WTC11 (cell line): ENCODE data around the gene AOAH. TPM values are rescaled to one million over a fixed set of nuclear protein-coding genes. Genes with fewer than 3 reads are reported as not detected.

ENCODE experiments used
- ATAC-seq: fragments of 200-7000 bp; cut with Tn5 transposase; 2 replicates; pipeline ENCODE4 v1.10.0; 2021; ENCODE audit warnings: mild to moderate bottlenecking, moderate library complexity
- CTCF ChIA-PET: fragments of 300-600 bp; sonication (Branson Sonifier 250); formaldehyde crosslinking; loops from one replicate; lab custom pipeline; 2021; ENCODE audit warnings: antibody characterized with exemption; lab: Charles Lee
- POLR2A ChIA-PET: fragments of 350-600 bp; sonication (Branson Sonifier 250); formaldehyde crosslinking; loops from one replicate; lab custom pipeline; 2021; ENCODE audit warnings: antibody characterized with exemption; lab: Charles Lee
- DNase-seq: peaks from one replicate; pipeline ENCODE4 v3.0.0; 2021; ENCODE audit warnings: low spot score
- H3K27ac Mint-ChIP-seq: 2 replicates; pipeline ENCODE4 v1.8.0; 2021; ENCODE audit warnings: mixed read lengths
- H3K27me3 Mint-ChIP-seq: 2 replicates; pipeline ENCODE4 v1.8.0; 2021; ENCODE audit warnings: low read depth, mild to moderate bottlenecking, moderate library complexity, mixed read lengths
- H3K36me3 Mint-ChIP-seq: 2 replicates; pipeline ENCODE4 v1.8.0; 2021; ENCODE audit warnings: mixed read lengths
- H3K4me1 Mint-ChIP-seq: 2 replicates; pipeline ENCODE4 v1.8.0; 2022; ENCODE audit warnings: mixed read lengths
- H3K4me3 Mint-ChIP-seq: 2 replicates; pipeline ENCODE4 v1.8.0; 2021; ENCODE audit warnings: mild to moderate bottlenecking, moderate library complexity, mixed read lengths
- H3K9me3 Mint-ChIP-seq: 2 replicates; pipeline ENCODE4 v1.8.0; 2021; ENCODE audit warnings: mixed read lengths
- CREB1 ChIP-seq: sonication (generic); formaldehyde crosslinking; IDR thresholded peaks from 2 replicates; pipeline ENCODE4 v1.8.0; 2023; ENCODE audit warnings: mild to moderate bottlenecking, missing genetic modification reagents
- HMGA2 ChIP-seq: fragments of 250-450 bp; sonication (Bioruptor Pico); IDR thresholded peaks from 2 replicates; pipeline ENCODE4 v1.4.0; 2021; ENCODE audit warnings: mild to moderate bottlenecking, moderate library complexity
- JAZF1 ChIP-seq: fragments of 250-450 bp; sonication (Bioruptor Pico); IDR thresholded peaks from 2 replicates; pipeline ENCODE4 v1.9.0; 2021; ENCODE audit warnings: moderate library complexity, mild to moderate bottlenecking, inconsistent platforms
- NFE2L1 ChIP-seq: sonication (generic); formaldehyde crosslinking; IDR thresholded peaks from 2 replicates; pipeline ENCODE4 v1.8.1; 2023; ENCODE audit warnings: missing genetic modification reagents
- SMAD3 ChIP-seq: sonication (generic); formaldehyde crosslinking; IDR thresholded peaks from 2 replicates; pipeline ENCODE4 v1.8.0; 2022; ENCODE audit warnings: missing genetic modification reagents, mild to moderate bottlenecking, borderline replicate concordance
- SOX15 ChIP-seq: fragments of 250-450 bp; sonication (Bioruptor Pico); IDR thresholded peaks from 2 replicates; pipeline ENCODE4 v1.9.0; 2021; ENCODE audit warnings: mild to moderate bottlenecking
- SP1 ChIP-seq: sonication (generic); formaldehyde crosslinking; conservative IDR thresholded peaks from 2 replicates; pipeline ENCODE4 v1.8.1; 2022; ENCODE audit warnings: missing genetic modification reagents
- TCF7 ChIP-seq: sonication (generic); formaldehyde crosslinking; IDR thresholded peaks from 2 replicates; pipeline ENCODE4 v1.8.0; 2022; ENCODE audit warnings: mild to moderate bottlenecking, low read depth, missing genetic modification reagents, moderate library complexity
- ZBTB21 ChIP-seq: sonication (generic); formaldehyde crosslinking; IDR thresholded peaks from 2 replicates; pipeline ENCODE4 v1.8.1; 2023; ENCODE audit warnings: mild to moderate bottlenecking, missing genetic modification reagents, borderline replicate concordance
- ZNF317 ChIP-seq: sonication (generic); formaldehyde crosslinking; IDR thresholded peaks from 2 replicates; pipeline ENCODE4 v1.8.1; 2023; ENCODE audit warnings: low read depth, mild to moderate bottlenecking, moderate library complexity, missing genetic modification reagents, borderline replicate concordance
- ZNF396 ChIP-seq: fragments of 250-450 bp; sonication (Bioruptor Pico); IDR thresholded peaks from 2 replicates; pipeline ENCODE4 v1.8.0; 2021; ENCODE audit warnings: mild to moderate bottlenecking, moderate library complexity, borderline replicate concordance
- total RNA-seq: library from RNA; stranded (reverse); gene quantifications from 3 replicates; pipeline ENCODE4 v1.2.3, GENCODE V29; 2021
- TF ChIP-seq, protein P1 (sequence below): fragments of 250-450 bp; sonication (Bioruptor Pico); IDR thresholded peaks from 2 replicates; pipeline ENCODE4 v1.9.0; 2021; ENCODE audit warnings: moderate library complexity, mild to moderate bottlenecking, inconsistent platforms, borderline replicate concordance
- TF ChIP-seq, protein P2 (sequence below): sonication (generic); formaldehyde crosslinking; IDR thresholded peaks from 2 replicates; pipeline ENCODE4 v1.8.0; 2023; ENCODE audit warnings: missing genetic modification reagents, mild to moderate bottlenecking, borderline replicate concordance
- TF ChIP-seq, protein P3 (sequence below): sonication (generic); formaldehyde crosslinking; IDR thresholded peaks from 2 replicates; pipeline ENCODE4 v1.8.0; 2022; ENCODE audit warnings: mild to moderate bottlenecking, missing genetic modification reagents
- TF ChIP-seq, protein P4 (sequence below): sonication (generic); formaldehyde crosslinking; IDR thresholded peaks from 2 replicates; pipeline ENCODE4 v1.8.1; 2022; ENCODE audit warnings: missing genetic modification reagents, borderline replicate concordance
- TF ChIP-seq, protein P5 (sequence below): fragments of 250-450 bp; sonication (Bioruptor Pico); IDR thresholded peaks from 2 replicates; pipeline ENCODE4 v1.8.0; 2021; ENCODE audit warnings: mild to moderate bottlenecking
- TF ChIP-seq, protein P6 (sequence below): sonication (generic); formaldehyde crosslinking; IDR thresholded peaks from 2 replicates; pipeline ENCODE4 v1.8.1; 2022; ENCODE audit warnings: mild to moderate bottlenecking, missing genetic modification reagents, moderate library complexity, borderline replicate concordance

The AOAH gene
- total RNA-seq, 1 experiment from 2014 or later = 0.31 TPM

DNA sequence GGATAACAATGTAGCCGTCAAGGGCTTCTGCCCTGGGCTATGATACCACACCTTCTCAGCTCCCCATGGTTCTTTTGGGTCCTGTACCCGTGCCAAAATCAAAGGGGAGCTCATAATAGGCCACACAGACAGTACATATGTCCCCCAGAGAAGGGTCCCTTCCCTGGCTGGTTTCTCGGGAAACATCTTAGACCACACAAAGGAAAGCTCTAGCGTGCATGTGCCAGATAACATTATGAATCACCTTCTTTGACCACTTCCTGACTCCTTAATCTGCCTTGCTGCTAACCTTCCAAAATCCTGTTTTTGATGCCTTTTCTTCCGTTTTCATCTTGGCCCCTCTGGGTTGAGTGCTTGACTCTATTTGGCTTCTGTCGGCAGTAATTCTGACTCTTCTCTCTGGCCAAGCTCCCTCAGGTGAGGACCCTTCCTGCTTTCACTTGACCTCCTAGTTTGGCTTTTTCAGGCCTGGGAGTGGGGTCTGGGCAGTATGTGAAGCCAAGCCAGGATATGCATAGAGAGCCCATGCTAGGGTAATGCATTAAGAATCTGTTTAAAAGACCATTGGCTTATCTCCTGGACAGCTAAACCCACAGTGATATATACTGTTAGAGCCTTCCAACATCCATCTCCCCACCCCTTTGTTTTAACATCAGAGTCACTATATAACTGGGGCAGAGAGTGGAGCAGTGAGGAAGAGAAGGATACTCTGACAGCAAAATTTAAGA, 249.8 kb downstream of the AOAH start:
- no peaks in the 10 kb centered on the region for H3K36me3 Mint-ChIP-seq
- no peak overlapping the region for H3K4me3 Mint-ChIP-seq
- no peaks in the 10 kb centered on the region for H3K27me3 Mint-ChIP-seq
- TF ChIP-seq, protein P1, sequence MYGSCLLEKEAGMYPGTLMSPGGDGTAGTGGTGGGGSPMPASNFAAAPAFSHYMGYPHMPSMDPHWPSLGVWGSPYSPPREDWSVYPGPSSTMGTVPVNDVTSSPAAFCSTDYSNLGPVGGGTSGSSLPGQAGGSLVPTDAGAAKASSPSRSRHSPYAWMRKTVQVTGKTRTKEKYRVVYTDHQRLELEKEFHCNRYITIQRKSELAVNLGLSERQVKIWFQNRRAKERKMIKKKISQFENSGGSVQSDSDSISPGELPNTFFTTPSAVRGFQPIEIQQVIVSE = no peak
- no peak for TF ChIP-seq CREB1 (CRISPR knock-in tag)
- no peak for TF ChIP-seq SOX15 (CRISPR knock-in tag)
- TF ChIP-seq TCF7 = no peak
- TF ChIP-seq, protein P2, sequence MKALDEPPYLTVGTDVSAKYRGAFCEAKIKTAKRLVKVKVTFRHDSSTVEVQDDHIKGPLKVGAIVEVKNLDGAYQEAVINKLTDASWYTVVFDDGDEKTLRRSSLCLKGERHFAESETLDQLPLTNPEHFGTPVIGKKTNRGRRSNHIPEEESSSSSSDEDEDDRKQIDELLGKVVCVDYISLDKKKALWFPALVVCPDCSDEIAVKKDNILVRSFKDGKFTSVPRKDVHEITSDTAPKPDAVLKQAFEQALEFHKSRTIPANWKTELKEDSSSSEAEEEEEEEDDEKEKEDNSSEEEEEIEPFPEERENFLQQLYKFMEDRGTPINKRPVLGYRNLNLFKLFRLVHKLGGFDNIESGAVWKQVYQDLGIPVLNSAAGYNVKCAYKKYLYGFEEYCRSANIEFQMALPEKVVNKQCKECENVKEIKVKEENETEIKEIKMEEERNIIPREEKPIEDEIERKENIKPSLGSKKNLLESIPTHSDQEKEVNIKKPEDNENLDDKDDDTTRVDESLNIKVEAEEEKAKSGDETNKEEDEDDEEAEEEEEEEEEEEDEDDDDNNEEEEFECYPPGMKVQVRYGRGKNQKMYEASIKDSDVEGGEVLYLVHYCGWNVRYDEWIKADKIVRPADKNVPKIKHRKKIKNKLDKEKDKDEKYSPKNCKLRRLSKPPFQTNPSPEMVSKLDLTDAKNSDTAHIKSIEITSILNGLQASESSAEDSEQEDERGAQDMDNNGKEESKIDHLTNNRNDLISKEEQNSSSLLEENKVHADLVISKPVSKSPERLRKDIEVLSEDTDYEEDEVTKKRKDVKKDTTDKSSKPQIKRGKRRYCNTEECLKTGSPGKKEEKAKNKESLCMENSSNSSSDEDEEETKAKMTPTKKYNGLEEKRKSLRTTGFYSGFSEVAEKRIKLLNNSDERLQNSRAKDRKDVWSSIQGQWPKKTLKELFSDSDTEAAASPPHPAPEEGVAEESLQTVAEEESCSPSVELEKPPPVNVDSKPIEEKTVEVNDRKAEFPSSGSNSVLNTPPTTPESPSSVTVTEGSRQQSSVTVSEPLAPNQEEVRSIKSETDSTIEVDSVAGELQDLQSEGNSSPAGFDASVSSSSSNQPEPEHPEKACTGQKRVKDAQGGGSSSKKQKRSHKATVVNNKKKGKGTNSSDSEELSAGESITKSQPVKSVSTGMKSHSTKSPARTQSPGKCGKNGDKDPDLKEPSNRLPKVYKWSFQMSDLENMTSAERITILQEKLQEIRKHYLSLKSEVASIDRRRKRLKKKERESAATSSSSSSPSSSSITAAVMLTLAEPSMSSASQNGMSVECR = no peak
- TF ChIP-seq ZNF396 (CRISPR knock-in tag) = no peak
- TF ChIP-seq, protein P3, sequence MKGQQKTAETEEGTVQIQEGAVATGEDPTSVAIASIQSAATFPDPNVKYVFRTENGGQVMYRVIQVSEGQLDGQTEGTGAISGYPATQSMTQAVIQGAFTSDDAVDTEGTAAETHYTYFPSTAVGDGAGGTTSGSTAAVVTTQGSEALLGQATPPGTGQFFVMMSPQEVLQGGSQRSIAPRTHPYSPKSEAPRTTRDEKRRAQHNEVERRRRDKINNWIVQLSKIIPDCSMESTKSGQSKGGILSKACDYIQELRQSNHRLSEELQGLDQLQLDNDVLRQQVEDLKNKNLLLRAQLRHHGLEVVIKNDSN (CRISPR knock-in tag) = no peak
- no peak for TF ChIP-seq JAZF1 (CRISPR knock-in tag)
- TF ChIP-seq, protein P4, sequence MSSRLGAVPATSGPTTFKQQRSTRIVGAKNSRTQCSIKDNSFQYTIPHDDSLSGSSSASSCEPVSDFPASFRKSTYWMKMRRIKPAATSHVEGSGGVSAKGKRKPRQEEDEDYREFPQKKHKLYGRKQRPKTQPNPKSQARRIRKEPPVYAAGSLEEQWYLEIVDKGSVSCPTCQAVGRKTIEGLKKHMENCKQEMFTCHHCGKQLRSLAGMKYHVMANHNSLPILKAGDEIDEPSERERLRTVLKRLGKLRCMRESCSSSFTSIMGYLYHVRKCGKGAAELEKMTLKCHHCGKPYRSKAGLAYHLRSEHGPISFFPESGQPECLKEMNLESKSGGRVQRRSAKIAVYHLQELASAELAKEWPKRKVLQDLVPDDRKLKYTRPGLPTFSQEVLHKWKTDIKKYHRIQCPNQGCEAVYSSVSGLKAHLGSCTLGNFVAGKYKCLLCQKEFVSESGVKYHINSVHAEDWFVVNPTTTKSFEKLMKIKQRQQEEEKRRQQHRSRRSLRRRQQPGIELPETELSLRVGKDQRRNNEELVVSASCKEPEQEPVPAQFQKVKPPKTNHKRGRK (CRISPR knock-in tag) = no peak
- TF ChIP-seq, protein P5, sequence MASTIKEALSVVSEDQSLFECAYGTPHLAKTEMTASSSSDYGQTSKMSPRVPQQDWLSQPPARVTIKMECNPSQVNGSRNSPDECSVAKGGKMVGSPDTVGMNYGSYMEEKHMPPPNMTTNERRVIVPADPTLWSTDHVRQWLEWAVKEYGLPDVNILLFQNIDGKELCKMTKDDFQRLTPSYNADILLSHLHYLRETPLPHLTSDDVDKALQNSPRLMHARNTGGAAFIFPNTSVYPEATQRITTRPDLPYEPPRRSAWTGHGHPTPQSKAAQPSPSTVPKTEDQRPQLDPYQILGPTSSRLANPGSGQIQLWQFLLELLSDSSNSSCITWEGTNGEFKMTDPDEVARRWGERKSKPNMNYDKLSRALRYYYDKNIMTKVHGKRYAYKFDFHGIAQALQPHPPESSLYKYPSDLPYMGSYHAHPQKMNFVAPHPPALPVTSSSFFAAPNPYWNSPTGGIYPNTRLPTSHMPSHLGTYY (CRISPR knock-in tag) = no peak
- no peak for TF ChIP-seq HMGA2 (CRISPR knock-in tag)
- TF ChIP-seq NFE2L1 (CRISPR knock-in tag) = no peak
- no peak for TF ChIP-seq ZNF317 (CRISPR knock-in tag)
- TF ChIP-seq SMAD3 (CRISPR knock-in tag) = no peak
- no peak for TF ChIP-seq ZBTB21 (CRISPR knock-in tag)
- no peak for TF ChIP-seq SP1 (CRISPR knock-in tag)
- TF ChIP-seq, protein P6, sequence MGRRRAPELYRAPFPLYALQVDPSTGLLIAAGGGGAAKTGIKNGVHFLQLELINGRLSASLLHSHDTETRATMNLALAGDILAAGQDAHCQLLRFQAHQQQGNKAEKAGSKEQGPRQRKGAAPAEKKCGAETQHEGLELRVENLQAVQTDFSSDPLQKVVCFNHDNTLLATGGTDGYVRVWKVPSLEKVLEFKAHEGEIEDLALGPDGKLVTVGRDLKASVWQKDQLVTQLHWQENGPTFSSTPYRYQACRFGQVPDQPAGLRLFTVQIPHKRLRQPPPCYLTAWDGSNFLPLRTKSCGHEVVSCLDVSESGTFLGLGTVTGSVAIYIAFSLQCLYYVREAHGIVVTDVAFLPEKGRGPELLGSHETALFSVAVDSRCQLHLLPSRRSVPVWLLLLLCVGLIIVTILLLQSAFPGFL (CRISPR knock-in tag) = no peak
- TF ChIP-seq, all 79 proteins: peak for 0
- Mint-ChIP-seq H3K27ac (no peak overlapping the region), H3K4me1 (no peaks in the 10 kb centered on the region), H3K9me3 (peaks cover 11% of the 10 kb centered on the region; the same call in 1 of the 2 replicates)
- ATAC-seq (no peak), DNase-seq (no peak)
- CTCF ChIA-PET = interaction anchor here (0.7 to 3.6 kb wide), 7 partner anchors 33 to 726 kb away, joined by 3 to 24 read pairs (median 4); no protein-coding TSS in a partner anchor
- POLR2A ChIA-PET = no interaction called here
